CD4-positive, alpha-beta T cell treated with Interleukin-1 beta for 1 hour (primary cell): Measurements from ENCODE around the gene GPR35.
A peak's percentile ranks its signal among the peaks of the same experiment; 100 is the strongest.
"Not testable (repeated sequence)": the region's sequence is repeated elsewhere in the genome, so short reads cannot be mapped to it uniquely, and the experiment has no call there.

Source experiments
- DNase-seq, 2 donors: peaks; one replicate each; pipeline ENCODE4 v3.0.0-alpha.2; 2020 to 2022

The GPR35 gene

DNA sequence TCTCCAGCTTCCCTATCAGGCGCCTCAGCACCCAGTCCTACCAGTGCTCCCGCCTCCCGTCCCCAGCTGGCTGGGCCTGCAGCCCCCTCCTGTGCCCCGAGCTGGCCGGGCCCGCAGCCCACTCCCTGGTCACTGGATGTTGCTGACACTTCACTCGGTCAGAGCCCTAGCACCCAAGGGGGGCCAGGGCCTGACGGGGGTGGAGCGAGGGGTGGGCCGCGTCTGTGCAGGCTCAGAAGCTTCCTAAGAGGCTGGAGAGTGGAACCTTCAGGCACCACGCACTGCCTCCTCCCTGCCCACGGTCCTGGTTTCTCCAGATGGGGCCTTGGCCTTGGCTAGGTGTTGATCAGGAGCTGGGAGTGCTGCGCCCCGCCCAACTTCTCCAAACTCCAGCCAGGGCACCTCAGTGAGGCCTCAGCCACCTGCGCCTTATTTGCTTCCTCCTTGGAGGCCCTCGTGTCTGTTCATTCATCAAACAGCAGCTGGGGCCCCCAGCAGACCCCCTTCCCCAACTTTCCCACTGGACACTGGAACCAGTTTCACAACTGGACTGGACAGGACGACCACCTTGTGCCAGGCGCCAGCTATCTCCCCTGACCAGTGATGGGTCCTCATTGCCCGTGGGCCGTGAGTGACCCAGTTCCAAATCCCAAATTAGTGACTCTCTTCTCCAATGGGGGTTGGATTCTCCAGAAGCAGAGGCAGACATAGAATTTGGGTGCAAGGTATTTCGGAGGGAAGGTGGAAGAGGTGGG, 22.0 kb upstream of the GPR35 start:
- DNase-seq = no peak

DNA sequence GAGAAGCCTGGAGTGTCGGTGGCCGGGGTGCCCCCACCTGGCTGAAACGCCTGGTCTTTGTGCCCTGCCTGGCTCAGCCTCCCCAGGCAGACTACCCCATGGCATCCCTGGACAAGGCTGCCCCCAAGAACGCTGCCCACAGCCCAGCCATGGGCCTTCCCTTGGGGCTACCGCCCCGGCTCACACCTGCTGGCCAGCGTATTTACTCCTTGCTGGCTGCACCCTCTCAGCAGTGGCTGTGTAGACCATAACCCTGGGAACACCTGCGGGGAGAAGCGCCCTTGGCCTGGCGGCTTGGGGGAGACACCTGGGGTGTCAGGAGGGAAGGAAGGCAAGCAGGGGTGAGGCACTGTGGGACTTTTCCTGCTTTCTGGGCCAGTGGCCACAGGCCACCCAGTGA, 21.4 kb upstream of the GPR35 start:
- no peak for DNase-seq

DNA sequence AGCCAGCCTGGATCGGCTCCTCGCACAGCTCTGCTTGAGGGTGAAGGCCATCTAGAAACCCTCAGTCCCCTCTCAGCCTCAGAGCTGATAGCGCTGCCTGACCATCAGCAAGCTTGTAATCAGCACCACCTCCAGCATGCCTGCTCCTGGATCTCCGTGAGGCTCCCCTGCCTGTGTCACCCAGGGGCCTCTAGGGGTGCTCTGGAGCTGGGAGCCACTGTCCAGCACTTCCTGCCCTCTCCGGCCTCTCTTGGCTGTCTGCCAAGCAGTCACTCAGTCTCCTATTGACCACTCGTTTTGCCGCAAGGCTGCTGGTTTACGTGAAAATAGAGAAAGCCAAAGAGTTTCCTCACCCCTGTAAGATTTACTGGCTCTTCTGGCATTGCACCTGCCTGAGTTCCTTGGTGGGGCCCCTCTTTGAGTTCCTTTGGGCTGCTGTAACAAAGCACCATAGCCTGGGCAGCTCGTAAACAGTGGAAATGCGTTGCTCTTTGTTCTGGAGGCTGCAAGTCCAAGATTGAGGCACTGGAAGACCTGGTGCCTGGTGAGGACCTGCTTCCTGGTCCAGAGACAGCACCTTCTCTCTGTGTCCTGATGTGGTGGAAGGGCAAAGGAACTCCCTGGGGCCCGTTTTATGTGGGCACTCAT, 20.9 kb upstream of the GPR35 start:
- DNase-seq = peak in 1 of 2 donors; percentile 49

DNA sequence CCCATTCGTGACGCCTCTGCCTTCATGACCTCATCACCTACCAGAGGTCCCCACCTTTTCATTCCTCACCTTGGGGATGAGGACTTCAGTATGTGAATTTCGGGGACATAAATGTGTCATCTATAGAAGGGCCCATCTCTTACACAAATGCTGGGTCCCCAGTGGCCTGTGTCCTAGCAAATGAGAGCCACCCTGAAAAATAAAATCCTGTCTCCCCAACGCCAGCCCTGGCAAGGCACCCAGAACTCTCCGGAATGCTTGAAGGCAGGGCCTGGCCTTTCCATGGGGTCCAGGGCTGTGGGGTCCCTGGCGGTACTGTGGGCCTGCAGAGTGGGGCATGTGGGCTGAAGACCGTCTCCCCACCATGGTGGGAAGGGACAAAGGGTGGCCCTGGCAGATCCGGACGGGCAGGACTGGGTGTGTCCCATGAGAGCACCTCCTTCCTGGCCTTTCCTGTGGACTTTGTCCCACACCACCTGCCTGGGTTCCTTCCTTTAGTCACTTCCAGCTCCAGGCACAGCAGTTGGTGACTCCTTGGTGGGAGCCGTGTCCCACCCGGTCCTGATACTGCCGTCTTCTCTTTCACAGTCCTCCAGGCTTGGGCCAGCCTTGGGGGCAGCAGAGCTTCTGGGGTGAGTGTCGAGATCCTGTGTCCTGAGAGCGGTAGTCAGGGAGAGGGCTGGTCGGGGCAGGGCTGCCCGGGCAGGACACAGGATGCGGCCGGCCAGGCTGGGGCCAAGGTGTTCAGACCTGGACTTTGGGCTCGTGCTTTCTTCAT, 20.2 kb upstream of the GPR35 start:
- DNase-seq = no peak

DNA sequence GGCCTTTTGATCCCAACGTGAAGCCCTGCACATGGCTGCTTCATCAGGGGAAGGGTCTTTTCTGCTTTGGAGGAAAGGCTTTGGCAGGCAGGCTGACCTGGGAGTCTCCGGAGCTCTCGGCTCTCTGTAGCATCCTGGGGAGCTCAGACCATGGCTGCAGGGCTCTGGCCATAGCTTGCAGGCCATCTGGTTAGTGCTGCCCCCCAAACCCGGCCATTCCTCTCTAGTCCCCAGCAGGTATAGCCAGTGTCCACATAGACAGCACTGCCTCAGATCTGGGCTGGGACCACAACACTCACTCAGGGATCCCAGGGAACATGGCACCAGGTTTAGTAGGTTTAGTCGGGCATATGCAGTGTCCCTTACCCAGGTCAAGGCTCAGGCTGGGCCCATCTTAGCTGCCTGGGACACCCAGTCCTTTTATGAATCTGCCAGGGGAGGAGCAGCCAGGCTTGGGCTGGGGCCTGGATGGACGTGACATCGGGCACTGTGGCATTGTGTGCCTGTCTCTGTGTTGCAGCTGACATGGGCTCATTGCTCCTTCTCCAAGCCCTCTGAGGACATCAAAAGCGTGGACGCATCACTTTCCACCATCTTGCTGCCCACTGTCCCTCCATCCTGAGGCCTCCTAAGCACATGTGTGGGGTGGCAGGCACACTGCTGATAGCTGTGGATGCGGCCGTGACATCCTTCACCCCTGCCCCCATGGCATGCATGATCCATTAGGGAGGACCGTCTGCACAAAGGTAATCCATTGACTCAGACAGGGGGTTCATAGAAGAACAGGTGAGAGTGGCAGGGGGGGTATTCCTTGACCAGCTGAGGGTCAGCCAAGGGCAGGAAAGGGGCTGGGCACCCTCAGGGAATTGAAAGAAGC, 19.2 kb upstream of the GPR35 start:
- no peak for DNase-seq

DNA sequence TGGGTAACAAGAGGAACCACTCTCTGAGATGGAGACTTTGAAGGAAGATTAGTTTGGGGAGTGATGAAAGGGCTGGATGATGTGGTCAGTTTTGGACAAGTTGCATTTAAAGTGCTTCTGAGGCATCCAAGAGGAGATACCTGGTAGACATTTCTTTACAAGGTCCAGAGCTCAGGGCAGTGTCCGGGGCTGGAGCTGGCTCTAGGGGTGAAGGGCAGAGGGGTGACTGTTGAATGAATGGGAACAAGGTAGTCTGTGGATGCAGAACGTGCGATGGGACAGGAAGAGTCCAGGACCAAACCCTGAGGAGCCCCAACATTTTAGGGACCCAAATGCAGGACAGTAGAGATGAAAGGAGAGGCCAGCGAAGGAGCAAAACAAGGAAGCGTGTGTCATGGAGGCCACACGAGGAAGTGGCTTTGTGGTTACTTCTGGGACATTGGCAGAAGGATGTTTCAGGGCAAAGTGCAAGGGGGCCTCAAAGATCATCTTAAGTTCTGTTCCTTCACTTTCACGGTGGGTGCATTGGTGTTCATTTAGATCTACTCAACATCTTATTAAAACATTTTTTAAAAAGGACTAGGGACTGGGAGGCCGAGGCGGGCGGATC, 13.6 kb upstream of the GPR35 start:
- DNase-seq = peak in 1 of 2 donors; percentile 27

DNA sequence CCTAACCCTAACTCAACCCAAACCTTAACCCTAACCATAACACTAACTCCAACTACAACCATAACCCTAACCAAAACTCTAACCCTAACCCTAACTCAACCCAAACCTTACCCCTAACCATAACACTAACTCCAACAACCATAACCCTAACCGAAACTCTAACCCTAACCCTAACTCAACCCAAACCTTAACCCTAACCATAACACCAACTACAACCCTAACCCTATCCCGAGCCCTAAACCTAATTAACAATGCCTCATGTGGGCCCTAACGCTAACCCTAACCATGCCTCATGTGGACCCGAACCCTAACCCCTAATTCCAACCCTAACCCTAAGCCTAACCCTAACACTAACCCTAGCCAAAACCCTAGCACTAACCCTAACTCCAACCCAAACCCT, 11.5 kb upstream of the GPR35 start:
- no peak for DNase-seq

DNA sequence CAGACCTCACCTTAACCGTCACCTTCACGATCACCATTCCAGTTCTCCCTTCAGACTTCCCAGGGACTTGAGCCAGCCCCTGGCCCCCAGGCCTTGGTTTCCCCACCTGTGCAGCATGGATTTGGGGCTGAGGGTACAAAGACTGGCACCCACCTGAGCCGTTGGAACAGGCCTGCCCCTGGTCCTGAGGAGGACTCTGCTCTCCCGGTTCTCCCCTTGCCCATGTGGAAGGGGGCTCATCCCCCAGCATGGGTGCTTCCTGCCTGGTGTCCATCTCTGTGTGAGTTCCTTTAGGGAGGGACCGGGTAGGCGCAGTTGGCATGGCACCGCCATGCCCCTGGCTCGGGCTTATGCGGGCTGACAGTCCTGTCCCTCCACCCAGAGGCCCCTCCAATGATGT, 10.9 kb upstream of the GPR35 start:
- DNase-seq = no peak

DNA sequence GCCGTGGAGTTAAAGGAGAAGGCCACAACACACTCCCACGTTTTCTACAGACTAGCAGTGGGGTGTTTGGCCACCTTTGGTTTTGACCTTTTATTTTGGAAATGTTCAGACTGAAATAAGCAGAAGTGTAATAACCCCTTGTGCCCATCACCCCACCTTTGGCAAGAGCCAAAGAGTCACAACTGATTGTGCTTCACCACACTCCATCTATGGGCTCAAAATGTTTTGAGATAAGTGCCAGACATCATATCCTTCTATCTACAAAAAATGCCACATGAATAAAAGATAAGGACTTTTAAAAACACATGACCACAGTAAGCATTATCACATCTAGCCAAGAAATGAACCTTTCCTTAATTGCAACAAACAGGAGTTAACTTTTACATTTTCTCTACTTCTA, 9.9 kb upstream of the GPR35 start:
- no peak for DNase-seq

DNA sequence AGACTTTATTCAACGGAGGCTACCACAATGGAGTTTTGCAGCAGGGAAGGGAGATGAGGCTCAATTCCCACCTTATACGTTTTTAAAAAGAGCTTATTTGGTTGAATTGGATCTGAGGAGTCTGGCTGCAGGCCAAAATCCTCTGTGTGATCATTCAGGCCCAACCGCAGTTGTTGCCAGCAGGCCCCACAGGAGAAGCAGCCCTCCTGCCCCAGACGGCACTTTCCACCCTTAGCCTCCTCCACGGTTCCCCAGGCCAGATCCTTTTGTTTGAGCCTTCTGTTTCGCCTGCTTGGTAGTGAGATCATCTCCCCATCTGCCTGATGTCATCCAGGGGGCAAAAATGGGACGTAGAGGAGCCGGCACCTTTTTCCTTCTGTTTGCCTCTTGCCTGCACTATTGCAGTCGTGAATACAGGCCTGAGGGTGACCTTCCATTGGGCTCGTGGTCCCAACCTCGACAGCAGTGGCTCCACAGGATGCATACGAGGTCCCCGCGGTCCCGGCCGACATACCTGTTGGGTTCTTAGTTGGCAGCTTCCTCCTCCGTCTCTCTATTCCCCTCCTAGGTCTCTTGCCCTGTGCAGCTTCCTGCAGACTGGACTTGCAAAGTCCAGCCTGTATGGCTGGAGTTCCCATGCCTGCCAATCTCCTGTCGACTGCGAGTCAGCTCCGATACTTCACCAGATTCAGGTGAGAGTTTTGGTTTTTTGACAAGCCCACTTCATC, 9.3 kb upstream of the GPR35 start:
- DNase-seq = no peak

DNA sequence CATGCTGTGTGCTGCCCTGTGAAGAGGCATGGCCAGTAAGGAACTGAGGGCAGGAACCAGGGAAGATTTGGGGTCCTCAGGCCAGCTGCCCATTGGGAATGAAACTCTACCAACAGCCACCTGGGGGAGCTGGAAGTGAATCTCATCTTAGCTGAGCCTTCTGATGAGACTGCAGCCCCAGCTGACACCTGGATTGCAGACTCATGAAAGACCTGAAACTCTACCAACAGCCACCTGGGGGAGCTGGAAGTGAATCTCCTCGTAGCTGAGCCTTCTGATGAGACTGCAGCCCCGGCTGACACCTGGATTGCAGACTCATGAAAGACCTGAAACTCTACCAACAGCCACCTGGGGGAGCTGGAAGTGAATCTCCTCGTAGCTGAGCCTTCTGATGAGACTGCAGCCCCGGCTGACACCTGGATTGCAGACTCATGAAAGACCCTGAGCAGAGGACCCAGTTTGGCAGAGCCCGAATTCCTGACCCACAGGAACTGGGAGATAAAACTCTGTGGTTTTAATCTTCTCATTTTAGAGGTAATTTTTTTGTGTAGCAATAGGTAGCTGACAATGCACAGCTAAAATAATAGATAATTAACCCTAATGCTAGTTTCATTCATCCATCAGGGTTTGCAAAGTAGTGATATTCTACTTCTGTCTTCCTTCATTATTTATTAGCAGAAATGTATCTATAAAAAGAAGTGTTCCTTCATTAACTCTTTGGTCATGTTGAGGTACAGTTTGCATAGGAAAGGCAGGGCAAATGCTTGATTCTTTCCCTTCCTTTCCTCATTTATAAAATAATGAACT, 8.2 kb upstream of the GPR35 start:
- not testable (repeated sequence) for DNase-seq

DNA sequence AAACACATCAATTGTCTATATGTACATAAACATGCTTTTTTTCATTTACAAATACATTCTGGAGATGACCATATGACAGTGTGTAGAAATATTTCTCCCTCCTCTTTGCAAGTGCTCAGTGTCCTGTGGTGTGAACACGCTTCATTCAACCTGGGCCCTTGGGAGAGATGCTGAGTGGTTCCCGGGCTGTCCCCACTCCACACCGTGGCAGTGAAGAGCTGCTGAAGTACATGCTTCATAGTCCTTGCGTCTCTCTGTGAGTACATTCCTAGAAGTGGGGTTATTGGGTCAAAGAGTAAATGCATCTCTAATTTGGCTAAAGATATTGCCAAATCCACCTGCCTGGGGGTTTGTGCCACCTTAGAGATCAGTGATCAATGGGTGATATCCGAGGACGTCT, 6.5 kb upstream of the GPR35 start:
- DNase-seq = no peak

DNA sequence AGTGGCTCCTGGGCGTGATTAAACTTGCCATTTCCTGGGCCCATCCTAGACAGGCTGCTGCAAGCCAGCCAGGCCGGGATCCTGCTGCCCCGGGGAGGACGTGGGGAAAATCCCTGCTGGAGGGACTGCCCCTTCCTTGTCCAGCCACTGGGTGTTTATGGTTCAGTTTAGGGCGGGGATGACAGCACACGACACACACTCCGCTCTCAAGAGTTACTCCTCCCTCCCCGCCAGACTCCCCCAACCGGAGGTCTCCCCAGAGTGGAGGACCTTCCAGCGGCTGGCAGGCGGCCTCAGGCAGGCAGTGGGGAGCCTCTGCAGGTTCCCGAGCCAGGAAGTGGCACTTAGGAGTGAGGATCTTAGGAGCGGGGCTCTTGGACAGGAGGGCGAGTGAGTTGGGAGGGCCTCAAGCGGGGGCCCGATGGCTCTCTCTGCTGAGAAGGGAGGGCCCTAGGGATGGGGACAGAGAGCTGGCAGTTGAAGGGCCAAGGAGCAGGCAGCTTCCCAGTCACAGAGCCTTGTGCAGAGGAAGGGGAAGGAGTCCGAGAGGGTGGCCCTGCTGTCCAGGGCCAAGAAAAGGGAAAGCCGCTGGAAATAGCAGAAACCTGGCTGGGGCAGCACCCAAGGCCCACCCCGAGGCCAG, 5.7 kb upstream of the GPR35 start:
- DNase-seq = no peak

DNA sequence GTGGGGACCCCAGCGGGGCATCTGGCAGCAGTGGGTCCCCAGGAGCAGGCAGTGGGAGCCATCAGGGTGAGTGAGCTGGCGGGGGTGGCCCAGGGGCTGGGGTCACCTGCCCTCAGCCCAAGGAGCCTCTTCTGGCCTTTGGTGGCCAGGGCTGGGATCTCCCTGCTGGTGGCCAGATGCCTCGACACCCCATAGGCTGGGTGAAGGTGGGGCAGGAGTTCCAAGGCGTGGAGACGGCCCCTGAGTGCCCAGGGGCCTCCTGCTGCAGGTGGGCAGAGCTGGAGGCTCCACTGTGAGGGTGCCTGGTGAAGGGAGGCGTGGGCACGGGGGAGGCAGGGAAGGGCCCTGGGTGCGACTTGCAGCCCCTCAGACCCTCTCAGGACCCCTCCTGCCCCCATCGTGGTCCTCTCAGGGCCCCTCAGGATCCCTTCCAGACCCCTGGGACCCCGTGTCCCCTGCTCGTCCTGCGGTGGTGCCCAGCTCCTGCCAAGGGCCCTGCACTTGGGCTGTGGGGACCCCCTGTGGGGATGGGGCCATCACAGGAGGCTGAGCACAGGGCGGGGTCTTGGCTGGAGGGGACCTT, 5.0 kb upstream of the GPR35 start:
- DNase-seq = no peak

DNA sequence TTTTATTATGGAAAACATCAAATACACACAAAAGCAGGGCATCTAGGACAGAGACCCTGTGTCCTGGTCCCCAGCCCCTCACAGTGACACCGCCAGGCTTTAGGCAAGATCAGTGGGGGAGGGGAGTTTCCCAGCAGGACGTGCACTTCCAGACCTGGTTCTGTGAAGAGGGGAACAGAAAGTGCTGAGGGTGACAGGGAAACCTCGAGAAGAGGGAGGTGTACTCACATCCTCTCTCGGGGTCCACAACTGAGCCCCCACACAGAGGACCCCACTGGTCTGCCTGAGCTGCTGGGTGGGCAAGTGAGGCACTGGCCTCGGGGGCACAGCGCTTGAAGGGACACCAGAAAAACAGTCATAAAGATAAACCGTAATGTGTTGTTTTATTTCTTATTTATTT, 4.4 kb upstream of the GPR35 start:
- no peak for DNase-seq

DNA sequence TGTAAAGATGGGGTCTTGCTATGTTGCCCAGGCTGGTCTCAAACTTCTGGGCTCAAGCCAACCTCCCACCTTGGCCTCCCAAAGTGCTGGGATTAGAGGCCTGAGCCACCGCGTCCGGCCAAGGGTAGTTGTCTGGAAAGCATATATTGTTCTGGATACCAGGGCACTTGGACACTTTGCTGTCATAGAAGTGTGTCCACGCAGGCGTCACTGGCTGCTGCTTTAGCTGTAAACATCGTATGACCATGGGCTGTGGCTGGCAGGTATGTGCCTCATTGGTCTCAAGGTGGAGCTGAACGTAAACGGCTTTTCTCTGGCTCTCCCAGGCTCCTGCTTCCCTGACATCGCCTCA, 3.2 kb upstream of the GPR35 start:
- DNase-seq = no peak

DNA sequence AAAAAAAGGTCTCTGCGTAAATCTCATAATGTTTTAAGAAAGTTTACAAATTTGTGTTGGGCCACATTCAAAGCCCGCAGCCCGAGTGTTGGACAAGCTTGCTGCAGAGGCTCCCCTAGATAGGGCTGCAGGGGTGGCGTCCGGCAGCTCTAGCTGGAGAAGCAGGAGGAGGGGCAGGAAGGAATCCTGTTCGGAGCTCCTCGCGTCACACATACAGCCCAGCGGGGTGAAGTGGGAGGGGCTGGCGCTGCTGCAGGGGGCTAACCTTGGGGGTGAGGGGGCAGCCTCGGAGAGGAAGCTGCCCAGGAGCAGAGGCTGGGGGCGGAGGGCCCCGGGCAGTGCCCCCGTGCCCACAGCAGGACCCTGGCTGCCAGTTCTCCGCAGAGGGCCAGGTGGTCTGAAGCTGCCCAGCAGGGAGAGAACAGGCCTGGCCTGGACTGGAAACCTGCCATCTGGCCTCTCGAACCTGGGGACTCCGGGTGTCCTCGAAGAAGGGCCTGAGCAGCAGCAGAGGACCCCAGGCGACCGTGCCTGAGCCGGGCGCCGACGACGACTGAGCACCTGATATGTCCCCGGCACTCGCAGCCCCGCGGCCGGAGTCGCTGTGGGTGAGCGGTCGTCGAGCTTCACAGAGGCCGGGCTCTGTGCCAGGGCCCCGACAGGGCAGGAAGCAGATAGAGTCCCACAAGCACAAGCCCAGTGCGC, 2.6 kb upstream of the GPR35 start:
- DNase-seq = peak; percentile 57 to 70

DNA sequence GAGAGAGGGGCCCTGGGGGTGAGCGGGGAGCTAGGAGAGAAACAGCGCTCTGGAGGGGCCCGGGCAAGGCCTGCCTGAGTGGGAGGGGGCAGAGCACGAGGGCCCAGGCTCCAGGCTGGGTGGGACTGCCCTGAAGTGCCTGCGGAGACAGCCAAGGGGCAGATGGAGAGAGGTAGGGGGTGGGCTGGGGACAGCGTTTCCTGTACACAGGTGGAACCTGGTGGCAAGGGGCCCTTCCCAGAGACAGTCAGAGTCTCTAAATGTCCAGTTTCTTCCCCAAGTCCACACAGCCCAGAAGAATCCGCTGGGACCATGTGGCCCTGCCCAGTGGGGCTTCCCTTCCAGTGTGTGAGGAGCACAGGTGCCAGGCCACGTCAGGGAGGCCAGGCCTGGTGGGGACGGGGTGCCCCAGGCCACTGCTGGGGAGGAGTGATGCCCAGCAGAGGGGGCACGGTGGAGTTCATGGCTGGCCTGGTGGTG, 1.7 kb upstream of the GPR35 start:
- no peak for DNase-seq
